GM12878 (cell line): ENCODE data around the gene PCSK1N. TPM values are rescaled to one million over a fixed set of nuclear protein-coding genes. Genes with fewer than 3 reads are reported as not detected.

Experiments used
- ATAC-seq: fragments of 200-7000 bp; cut with Tn5 transposase; 3 replicates; pipeline ENCODE4 v1.9.1; 2020; ENCODE audit warnings: mild to moderate bottlenecking, moderate library complexity
- BruUV-seq: library from RNA; stranded (reverse); fragments of 400-500 nt; replicated peaks from 2 replicates; lab custom pipeline; 2021; lab: Mats Ljungman, UMichigan
- CTCF ChIA-PET: fragments of 300-600 bp; sonication (Branson Sonifier 250); formaldehyde crosslinking; extraction: SDS; loops from one replicate; lab custom pipeline; 2021; ENCODE audit warnings: inconsistent platforms; lab: Yijun Ruan, JAX
- POLR2A ChIA-PET: fragments of 350-600 bp; formaldehyde crosslinking; extraction: SDS; loops from one replicate; lab custom pipeline; 2021; ENCODE audit warnings: inconsistent platforms; lab: Charles Lee
- RAD21 ChIA-PET: fragments of 300-600 bp; sonication (Branson Sonifier 250); formaldehyde crosslinking; loops from one replicate; lab custom pipeline; 2023; ENCODE audit warnings: antibody characterized with exemption; ENCODE audit not compliant: unreplicated experiment; lab: Charles Lee
- SMC1A ChIA-PET: fragments of 300-600 bp; sonication (Branson Sonifier 250); formaldehyde crosslinking; loops from one replicate; lab custom pipeline; 2023; ENCODE audit not compliant: unreplicated experiment, uncharacterized antibody; lab: Charles Lee
- DNase-seq: peaks from one replicate; pipeline ENCODE4 v3.0.0-alpha.2; 2011; ENCODE audit warnings: low read depth, low spot score
- FAIRE-seq: peaks from 3 replicates; lab custom pipeline; 2011; peaks lifted over from hg19 to GRCh38; lab: Jason Lieb, UNC
- H2AFZ ChIP-seq: 2 replicates; pipeline ENCODE4 v1.6.0; 2011; ENCODE audit warnings: low read depth, low read length, control low read depth; ENCODE audit not compliant: control insufficient read depth
- H3K27ac ChIP-seq: 2 replicates; pipeline ENCODE4 v1.5.1; 2011; ENCODE audit warnings: control low read depth; ENCODE audit not compliant: control insufficient read depth, insufficient read depth
- H3K27me3 ChIP-seq, 2 experiments: replicated peaks in 1 of 2; 2 replicates each; pipeline versions ENCODE4 v1.6.0 to v1.6.1; 2011; ENCODE audit warnings: low read length in 1 of 2; ENCODE audit not compliant: control insufficient read depth in 2 of 2, insufficient read depth in 2 of 2
- H3K36me3 ChIP-seq, 2 experiments: 2 replicates each; pipeline ENCODE4 v1.5.1; 2011; ENCODE audit warnings: low read length in 1 of 2; ENCODE audit not compliant: control insufficient read depth in 2 of 2, insufficient read depth in 2 of 2
- H3K4me1 ChIP-seq: 2 replicates; pipeline ENCODE4 v1.6.1; 2011; ENCODE audit warnings: mild to moderate bottlenecking, low read length, moderate library complexity, mixed read lengths; ENCODE audit not compliant: control insufficient read depth, insufficient read depth
- H3K4me2 ChIP-seq: 2 replicates; pipeline ENCODE4 v1.6.0; 2011; ENCODE audit warnings: control low read depth; ENCODE audit not compliant: control insufficient read depth, insufficient read depth
- H3K4me3 ChIP-seq: fragments of 200-600 bp; sonication (generic); 2 replicates; pipeline ENCODE4 v1.5.1; 2016
- H3K79me2 ChIP-seq: 2 replicates; pipeline ENCODE4 v1.6.0; 2011; ENCODE audit warnings: low read length; ENCODE audit not compliant: control insufficient read depth, insufficient read depth
- H3K9ac ChIP-seq: 2 replicates; pipeline ENCODE4 v1.8.0; 2011; ENCODE audit warnings: low read length, control low read depth, mixed read lengths; ENCODE audit not compliant: control insufficient read depth, insufficient read depth
- H3K9me3 ChIP-seq: replicated peaks from 3 replicates; pipeline ENCODE4 v1.5.1; 2011; ENCODE audit warnings: mild to moderate bottlenecking, low read length; ENCODE audit not compliant: control insufficient read depth, insufficient read depth
- H4K20me1 ChIP-seq: 2 replicates; pipeline ENCODE4 v1.6.0; 2011; ENCODE audit not compliant: control insufficient read depth, insufficient read depth
- PAX5 ChIP-seq: IDR thresholded peaks from 2 replicates; pipeline ENCODE4 v1.6.1; 2011; ENCODE audit warnings: low read depth, low read length, borderline replicate concordance
- WGBS: methylation state at CpG from one replicate; pipeline ENCODE4 v1.1.6; 2016; ENCODE audit warnings: low lambda C conversion rate; ENCODE audit not compliant: insufficient replicate concordance, insufficient coverage; ENCODE audit errors: missing lambda C conversion rate; 5-methylcytosine and 5-hydroxymethylcytosine counted together
- in situ Hi-C: fragments of 300-500 bp; cut with MboI; formaldehyde crosslinking; loops from 9 replicates; pipeline ENCODE4 v1.14.3; 2018; ENCODE audit warnings: mixed read lengths
- intact Hi-C: fragments of 100-400 bp; cut with micrococcal nuclease; formaldehyde crosslinking; loops from one replicate; pipeline ENCODE4 v1.14.2; 2022; ENCODE audit not compliant: unreplicated experiment
- polyA plus RNA-seq, 11 experiments: library from polyadenylated mRNA; depleted of rRNA in 4 of 11; unstranded in 6 of 11; stranded (reverse) in 5 of 11; fragments of >200 nt; fragmentation: Nextera tagmentation in 4 of 11; fragmentation: Illumina TruSeq in 1 of 11; extraction: Ambion mirVana in 4 of 11; extraction: Trizol in 1 of 11; gene quantifications; 1 replicate in 1 of 11; 2 replicates in 10 of 11; pipeline versions ENCODE4 v1.2.1 to v1.2.3, GENCODE V29; 2011 to 2016; ENCODE audit warnings: inconsistent platforms in 2 of 11, missing spikeins in 2 of 11, low read depth in 1 of 11
- total RNA-seq, 4 experiments: library from RNA; depleted of rRNA in 3 of 4; stranded (reverse); fragments of >200 nt in 3 of 4; fragmentation: Illumina TruSeq in 1 of 4; extraction: Trizol in 1 of 4; gene quantifications; 2 replicates each; pipeline versions ENCODE4 v1.2.1 to v1.2.3, GENCODE V29; 2013 to 2021
- TF ChIP-seq, protein P1 (sequence below): IDR thresholded peaks from 2 replicates; pipeline ENCODE4 v1.6.1; 2012; ENCODE audit warnings: mild to moderate bottlenecking, low read depth, low read length

PCSK1N gene
- total and polyA plus RNA-seq, 10 of the 15 experiments (the other 5 are each of a cell fraction or from before 2014, with no cell fraction given): 0.19 TPM; not detected in 9

DNA sequence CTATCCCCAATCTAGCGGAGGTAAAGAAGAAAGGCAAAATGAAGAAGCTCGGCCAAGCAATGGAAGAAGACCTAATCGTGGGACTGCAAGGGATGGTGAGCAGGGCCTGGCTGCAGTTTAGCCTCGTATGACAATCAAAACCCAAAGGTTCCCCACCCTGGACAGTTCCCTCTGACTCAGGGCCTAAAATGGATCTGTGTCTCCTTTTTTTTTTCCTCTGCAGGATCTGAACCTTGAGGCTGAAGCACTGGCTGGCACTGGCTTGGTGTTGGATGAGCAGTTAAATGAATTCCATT, 32.6 kb downstream of the PCSK1N start:
- POLR2A ChIA-PET: no interaction called here

More for the DNA sequence above, 32.6 kb downstream of the PCSK1N start:
- Histone ChIP-seq H3K4me1 (no peaks in the 10 kb centered on the region), H3K9me3 (no peaks in the 10 kb centered on the region), H3K36me3 (peaks cover 0 to 3% of the 10 kb centered on the region in 2 experiments; a peak in 1 of 4 replicates), H4K20me1 (no peaks in the 10 kb centered on the region), H3K27me3 (no peaks in the 10 kb centered on the region), H2AFZ (no peak overlapping the region), H3K4me2 (peak overlapping the region; percentile 66), H3K9ac (peak overlapping the region; percentile 86), H3K27ac (peak overlapping the region; percentile 93), H3K4me3 (peak overlapping the region; percentile 62), H3K79me2 (no peaks in the 10 kb centered on the region; the same call in none of the 2 replicates)
- no peak for TF ChIP-seq PAX5
- TF ChIP-seq, protein P1, sequence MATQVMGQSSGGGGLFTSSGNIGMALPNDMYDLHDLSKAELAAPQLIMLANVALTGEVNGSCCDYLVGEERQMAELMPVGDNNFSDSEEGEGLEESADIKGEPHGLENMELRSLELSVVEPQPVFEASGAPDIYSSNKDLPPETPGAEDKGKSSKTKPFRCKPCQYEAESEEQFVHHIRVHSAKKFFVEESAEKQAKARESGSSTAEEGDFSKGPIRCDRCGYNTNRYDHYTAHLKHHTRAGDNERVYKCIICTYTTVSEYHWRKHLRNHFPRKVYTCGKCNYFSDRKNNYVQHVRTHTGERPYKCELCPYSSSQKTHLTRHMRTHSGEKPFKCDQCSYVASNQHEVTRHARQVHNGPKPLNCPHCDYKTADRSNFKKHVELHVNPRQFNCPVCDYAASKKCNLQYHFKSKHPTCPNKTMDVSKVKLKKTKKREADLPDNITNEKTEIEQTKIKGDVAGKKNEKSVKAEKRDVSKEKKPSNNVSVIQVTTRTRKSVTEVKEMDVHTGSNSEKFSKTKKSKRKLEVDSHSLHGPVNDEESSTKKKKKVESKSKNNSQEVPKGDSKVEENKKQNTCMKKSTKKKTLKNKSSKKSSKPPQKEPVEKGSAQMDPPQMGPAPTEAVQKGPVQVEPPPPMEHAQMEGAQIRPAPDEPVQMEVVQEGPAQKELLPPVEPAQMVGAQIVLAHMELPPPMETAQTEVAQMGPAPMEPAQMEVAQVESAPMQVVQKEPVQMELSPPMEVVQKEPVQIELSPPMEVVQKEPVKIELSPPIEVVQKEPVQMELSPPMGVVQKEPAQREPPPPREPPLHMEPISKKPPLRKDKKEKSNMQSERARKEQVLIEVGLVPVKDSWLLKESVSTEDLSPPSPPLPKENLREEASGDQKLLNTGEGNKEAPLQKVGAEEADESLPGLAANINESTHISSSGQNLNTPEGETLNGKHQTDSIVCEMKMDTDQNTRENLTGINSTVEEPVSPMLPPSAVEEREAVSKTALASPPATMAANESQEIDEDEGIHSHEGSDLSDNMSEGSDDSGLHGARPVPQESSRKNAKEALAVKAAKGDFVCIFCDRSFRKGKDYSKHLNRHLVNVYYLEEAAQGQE: peak; percentile 56; the same call in 1 of the 2 replicates
- 47% methylated on average over 4 of the region's 4 CpGs for WGBS
- BruUV-seq: no TSS peak
- intact Hi-C loops: loop anchor here (5.0 kb wide), 4 partner anchors 106 to 239 kb away; partner anchors contain the start of genes OTUD5, SUV39H1 and TFE3
- ATAC-seq: no peak
- DNase-seq: no peak
- ChIA-PET CTCF (no interaction called here), SMC1A (interaction anchor here (1.5 kb wide), 1 partner anchor 144 kb away, joined by 4 read pairs; no protein-coding TSS in a partner anchor), RAD21 (no interaction called here)
- FAIRE-seq: no peak
- in situ Hi-C loops: loop anchor here (10.0 kb wide), 1 partner anchor 382 kb away; the partner anchor contains the start of gene PRICKLE3
